Activated CD4-positive, alpha-beta T cell treated with anti-CD3 and anti-CD28 coated beads for 36 hours (primary cell): ENCODE results near the gene NPIPB2. TPM values are rescaled to one million over a fixed set of nuclear protein-coding genes. Genes with fewer than 3 reads are reported as not detected.
"Not testable (repeated sequence)": the region's sequence is repeated elsewhere in the genome, so short reads cannot be mapped to it uniquely, and the experiment has no call there.

Source experiments
- ATAC-seq: fragments of 200-7000 bp; cut with Tn5 transposase; one replicate; pipeline ENCODE4 v1.10.0; 2021; ENCODE audit warnings: mild to moderate bottlenecking, moderate library complexity
- CTCF ChIA-PET: fragments of 350-600 bp; sonication (Branson Sonifier 250); formaldehyde crosslinking; loops from one replicate; lab custom pipeline; 2021; ENCODE audit warnings: antibody characterized with exemption; lab: Charles Lee
- POLR2A ChIA-PET: fragments of 350-600 bp; sonication (Branson Sonifier 250); formaldehyde crosslinking; loops from one replicate; lab custom pipeline; 2021; ENCODE audit warnings: antibody characterized with exemption, inconsistent platforms; lab: Charles Lee
- DNase-seq: peaks from one replicate; pipeline ENCODE4 v3.0.0-alpha.2; 2020
- H3K27ac Mint-ChIP-seq: one replicate; pipeline ENCODE4 v1.8.0; 2021; ENCODE audit warnings: mixed read lengths
- H3K27me3 Mint-ChIP-seq: one replicate; pipeline ENCODE4 v1.8.0; 2021; ENCODE audit warnings: mixed read lengths
- H3K36me3 Mint-ChIP-seq: one replicate; pipeline ENCODE4 v1.8.0; 2021; ENCODE audit warnings: low read depth, mixed read lengths
- H3K4me1 Mint-ChIP-seq: one replicate; pipeline ENCODE4 v1.8.0; 2021; ENCODE audit warnings: mixed read lengths
- H3K4me3 Mint-ChIP-seq: one replicate; pipeline ENCODE4 v1.8.0; 2021; ENCODE audit warnings: mild to moderate bottlenecking, moderate library complexity, mixed read lengths
- H3K9me3 Mint-ChIP-seq: one replicate; pipeline ENCODE4 v1.8.0; 2021; ENCODE audit warnings: low read depth, mixed read lengths
- intact Hi-C, 2 experiments: fragments of 100-400 bp; cut with DNase I in 1 of 2; cut with micrococcal nuclease in 1 of 2; formaldehyde crosslinking; loops; one replicate each; pipeline versions ENCODE4 v1.14.2 to v1.15.1; 2022 to 2024; cut with DNase I, micrococcal nuclease
- total RNA-seq, 2 experiments: library from RNA; stranded (reverse); gene quantifications; one replicate each; pipeline ENCODE4 v1.2.3, GENCODE V29; 2021

Gene NPIPB2
- total RNA-seq, 2 experiments from 2014 or later: 7.2 to 12.5 TPM

GRCh38 chr16:11957591-11958395 is 15.9 kb upstream of the NPIPB2 start:
- Mint-ChIP-seq H3K27me3 (no peaks in the 10 kb centered on the region), H3K4me3 (no peak overlapping the region), H3K27ac (no peak overlapping the region), H3K36me3 (no peaks in the 10 kb centered on the region), H3K4me1 (no peaks in the 10 kb centered on the region), H3K9me3 (no peaks in the 10 kb centered on the region)
- ATAC-seq (no peak), DNase-seq (no peak)
- ChIA-PET POLR2A (no interaction called here), CTCF (interaction anchor here (0.6 to 0.7 kb wide), 3 partner anchors 15 to 1864 kb away, joined by 3 read pairs; no protein-coding TSS in a partner anchor)
- intact Hi-C loops: no loop called here

GRCh38 chr16:11956558-11956957 is 14.7 kb upstream of the NPIPB2 start:
- H3K4me3 Mint-ChIP-seq: no peak overlapping the region
- CTCF ChIA-PET: no interaction called here
- no peaks in the 10 kb centered on the region for H3K36me3 Mint-ChIP-seq
- intact Hi-C loops: no loop called here
- ATAC-seq: no peak
- DNase-seq: no peak
- POLR2A ChIA-PET: no interaction called here
- H3K27me3 Mint-ChIP-seq: no peaks in the 10 kb centered on the region
- no peaks in the 10 kb centered on the region for H3K4me1 Mint-ChIP-seq
- H3K9me3 Mint-ChIP-seq: no peaks in the 10 kb centered on the region
- H3K27ac Mint-ChIP-seq: no peak overlapping the region

DNA sequence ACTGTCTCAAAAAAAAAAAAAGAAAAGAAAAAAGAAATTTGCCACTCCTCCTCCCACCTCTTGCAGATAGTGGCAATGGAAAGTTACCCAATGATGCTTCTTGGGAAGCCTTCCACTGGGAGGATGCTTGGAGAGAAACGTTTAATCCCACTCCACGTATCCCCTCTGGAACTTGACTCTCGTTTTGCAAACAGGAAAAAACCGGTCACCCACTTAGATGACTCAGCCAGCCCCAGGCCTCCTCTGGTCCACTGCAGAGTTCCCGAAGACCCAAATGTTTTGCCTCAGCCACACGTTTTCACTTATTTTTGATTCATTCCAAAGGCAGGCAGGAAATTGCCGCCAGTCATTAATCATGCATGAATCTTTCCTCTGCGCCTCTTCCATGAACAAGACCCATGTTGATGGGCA is 13.9 kb upstream of the NPIPB2 start:
- H3K4me3 Mint-ChIP-seq: no peak overlapping the region
- H3K27me3 Mint-ChIP-seq: no peaks in the 10 kb centered on the region
- DNase-seq: no peak
- H3K36me3 Mint-ChIP-seq: no peaks in the 10 kb centered on the region
- ATAC-seq: no peak
- intact Hi-C loops: no loop called here
- H3K4me1 Mint-ChIP-seq: no peaks in the 10 kb centered on the region
- no peak overlapping the region for H3K27ac Mint-ChIP-seq
- H3K9me3 Mint-ChIP-seq: no peaks in the 10 kb centered on the region
- ChIA-PET CTCF (interaction anchor here (0.6 kb wide), 1 partner anchor 1100 kb away, joined by 3 read pairs; no protein-coding TSS in a partner anchor), POLR2A (no interaction called here)

GRCh38 chr16:11953576-11953975 is 11.7 kb upstream of the NPIPB2 start:
- DNase-seq, H3K27ac Mint-ChIP-seq, H3K36me3 Mint-ChIP-seq, intact Hi-C loops, H3K4me3 Mint-ChIP-seq, H3K9me3 Mint-ChIP-seq, H3K27me3 Mint-ChIP-seq, ATAC-seq, POLR2A ChIA-PET, H3K4me1 Mint-ChIP-seq: not testable (repeated sequence)
- CTCF ChIA-PET: interaction anchor here (1.0 kb wide), 1 partner anchor 115 kb away, joined by 3 read pairs; no protein-coding TSS in a partner anchor

DNA sequence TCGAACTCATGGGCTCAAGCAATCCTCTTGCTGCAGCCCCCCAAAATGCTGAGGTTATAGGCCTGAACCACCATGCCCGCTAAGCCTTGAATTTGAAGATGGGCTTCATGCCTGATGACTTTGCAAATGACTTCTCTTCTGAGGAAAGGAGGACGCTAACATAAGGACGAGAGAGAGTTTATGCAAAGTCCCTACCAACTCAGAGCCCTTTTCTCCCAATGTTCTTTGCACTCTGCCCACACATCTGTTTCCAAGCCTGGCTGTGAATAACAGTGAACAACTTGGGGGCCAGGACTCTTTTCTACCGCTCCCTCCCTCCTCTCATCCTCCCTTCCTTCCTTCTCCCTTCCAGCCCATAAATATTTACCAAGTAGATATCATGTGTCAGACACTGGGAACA is 8.5 kb upstream of the NPIPB2 start:
- Mint-ChIP-seq H3K9me3 (no peaks in the 10 kb centered on the region), H3K27me3 (no peaks in the 10 kb centered on the region), H3K36me3 (no peaks in the 10 kb centered on the region), H3K27ac (no peak overlapping the region), H3K4me1 (no peaks in the 10 kb centered on the region), H3K4me3 (no peak overlapping the region)
- CTCF ChIA-PET: no interaction called here
- DNase-seq (no peak), ATAC-seq (no peak)
- POLR2A ChIA-PET: no interaction called here
- intact Hi-C loops: no loop called here

- CTCF ChIA-PET: interaction anchor here (0.6 to 1.9 kb wide), 7 partner anchors 114 to 553 kb away, joined by 3 to 15 read pairs (median 3); no protein-coding TSS in a partner anchor
- DNase-seq (peak; percentile 25), ATAC-seq (peak; percentile 69)
- Mint-ChIP-seq H3K4me3 (no peak overlapping the region), H3K27me3 (no peaks in the 10 kb centered on the region), H3K9me3 (no peaks in the 10 kb centered on the region), H3K4me1 (no peaks in the 10 kb centered on the region), H3K36me3 (no peaks in the 10 kb centered on the region), H3K27ac (no peak overlapping the region)
- POLR2A ChIA-PET: no interaction called here
- intact Hi-C loops: loop anchor here (1.0 kb wide), 2 partner anchors 118 to 119 kb away; no protein-coding TSS in a partner anchor
Measured at GRCh38 chr16:11949527-11949926, 7.7 kb upstream of the NPIPB2 start.

DNA sequence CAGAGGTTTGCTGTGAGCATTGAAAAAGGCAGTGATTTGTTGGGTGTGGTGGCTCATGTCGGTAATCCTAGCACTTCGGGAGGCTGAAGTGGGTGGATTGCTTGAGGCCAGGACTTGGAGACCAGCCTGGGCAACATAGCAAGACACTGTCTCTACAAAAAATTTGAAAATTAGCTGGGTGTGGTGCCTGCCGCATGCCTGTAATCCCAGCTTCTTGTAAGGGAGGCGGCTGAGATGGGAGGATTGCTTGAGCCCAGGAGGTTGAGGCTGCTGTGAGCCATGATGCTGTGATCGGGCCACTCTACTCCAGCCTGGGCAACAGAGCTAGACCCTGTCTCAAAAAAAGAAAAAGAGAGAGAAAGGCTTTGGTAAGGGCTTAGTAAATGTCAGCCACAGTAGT is 7.0 kb upstream of the NPIPB2 start:
- intact Hi-C loops: loop anchor here (1.0 kb wide), 2 partner anchors 118 to 119 kb away; no protein-coding TSS in a partner anchor
- Mint-ChIP-seq H3K9me3 (no peaks in the 10 kb centered on the region), H3K4me1 (no peaks in the 10 kb centered on the region), H3K36me3 (no peaks in the 10 kb centered on the region), H3K27ac (no peak overlapping the region), H3K4me3 (no peak overlapping the region), H3K27me3 (no peaks in the 10 kb centered on the region)
- ChIA-PET CTCF (interaction anchor here (0.6 to 1.9 kb wide), 8 partner anchors 115 to 552 kb away, joined by 3 to 15 read pairs (median 3); no protein-coding TSS in a partner anchor), POLR2A (no interaction called here)
- DNase-seq (no peak), ATAC-seq (no peak)

- ChIA-PET CTCF (interaction anchor here (0.8 to 1.0 kb wide), 2 partner anchors 122 to 488 kb away, joined by 4 read pairs; no protein-coding TSS in a partner anchor), POLR2A (no interaction called here)
- Mint-ChIP-seq H3K27ac (no peak overlapping the region), H3K9me3 (no peaks in the 10 kb centered on the region), H3K4me3 (no peak overlapping the region), H3K36me3 (no peaks in the 10 kb centered on the region), H3K4me1 (no peaks in the 10 kb centered on the region), H3K27me3 (no peaks in the 10 kb centered on the region)
- ATAC-seq (no peak), DNase-seq (no peak)
- intact Hi-C loops: no loop called here
Measured at GRCh38 chr16:11946433-11946832, 4.6 kb upstream of the NPIPB2 start.

DNA sequence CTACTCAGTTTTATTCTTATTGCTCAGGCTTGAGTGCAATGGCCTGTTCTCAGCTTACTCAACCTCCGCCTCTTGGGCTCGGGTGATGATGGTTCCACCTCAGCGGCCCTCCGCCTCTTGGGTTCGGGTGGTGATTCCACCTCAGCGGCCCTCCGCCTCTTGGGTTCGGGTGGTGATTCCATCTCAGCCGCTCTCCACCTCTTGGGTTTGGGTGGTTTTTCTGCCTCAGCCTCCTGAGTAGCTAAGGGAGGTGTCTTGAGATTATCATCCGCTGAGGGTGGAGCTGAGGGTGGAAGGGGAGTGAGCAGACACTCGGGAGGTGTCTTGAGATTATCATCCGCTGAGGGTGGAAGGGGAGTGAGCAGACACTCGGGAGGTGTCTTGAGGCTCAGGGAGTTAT is 14.5 kb downstream of the NPIPB2 start:
- H3K4me3 Mint-ChIP-seq, DNase-seq, CTCF ChIA-PET, H3K4me1 Mint-ChIP-seq, H3K27me3 Mint-ChIP-seq, intact Hi-C loops, ATAC-seq, POLR2A ChIA-PET, H3K9me3 Mint-ChIP-seq, H3K36me3 Mint-ChIP-seq, H3K27ac Mint-ChIP-seq: not testable (repeated sequence)

DNA sequence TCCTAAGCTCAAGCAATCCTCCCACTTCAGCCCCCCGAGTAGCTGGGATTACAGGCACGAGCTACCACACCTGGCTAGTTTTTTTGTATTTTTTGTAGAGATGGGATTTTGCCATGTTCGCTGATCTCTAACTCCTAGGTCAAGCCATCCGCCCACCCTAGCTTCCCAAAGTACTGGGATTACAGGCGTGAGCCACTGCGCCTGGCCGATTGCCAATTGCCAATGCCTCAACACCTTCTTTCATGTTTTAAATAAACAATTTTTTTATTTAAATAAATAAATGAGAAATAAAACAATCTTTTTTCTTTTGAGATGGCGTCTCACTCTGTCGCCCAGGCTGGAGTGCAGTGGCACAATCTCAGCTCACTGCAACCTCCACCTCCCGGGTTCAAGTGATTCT is 17.8 kb downstream of the NPIPB2 start:
- ATAC-seq, H3K9me3 Mint-ChIP-seq, CTCF ChIA-PET, H3K4me1 Mint-ChIP-seq, H3K27me3 Mint-ChIP-seq, POLR2A ChIA-PET, H3K27ac Mint-ChIP-seq, DNase-seq, H3K4me3 Mint-ChIP-seq, intact Hi-C loops, H3K36me3 Mint-ChIP-seq: not testable (repeated sequence)

DNA sequence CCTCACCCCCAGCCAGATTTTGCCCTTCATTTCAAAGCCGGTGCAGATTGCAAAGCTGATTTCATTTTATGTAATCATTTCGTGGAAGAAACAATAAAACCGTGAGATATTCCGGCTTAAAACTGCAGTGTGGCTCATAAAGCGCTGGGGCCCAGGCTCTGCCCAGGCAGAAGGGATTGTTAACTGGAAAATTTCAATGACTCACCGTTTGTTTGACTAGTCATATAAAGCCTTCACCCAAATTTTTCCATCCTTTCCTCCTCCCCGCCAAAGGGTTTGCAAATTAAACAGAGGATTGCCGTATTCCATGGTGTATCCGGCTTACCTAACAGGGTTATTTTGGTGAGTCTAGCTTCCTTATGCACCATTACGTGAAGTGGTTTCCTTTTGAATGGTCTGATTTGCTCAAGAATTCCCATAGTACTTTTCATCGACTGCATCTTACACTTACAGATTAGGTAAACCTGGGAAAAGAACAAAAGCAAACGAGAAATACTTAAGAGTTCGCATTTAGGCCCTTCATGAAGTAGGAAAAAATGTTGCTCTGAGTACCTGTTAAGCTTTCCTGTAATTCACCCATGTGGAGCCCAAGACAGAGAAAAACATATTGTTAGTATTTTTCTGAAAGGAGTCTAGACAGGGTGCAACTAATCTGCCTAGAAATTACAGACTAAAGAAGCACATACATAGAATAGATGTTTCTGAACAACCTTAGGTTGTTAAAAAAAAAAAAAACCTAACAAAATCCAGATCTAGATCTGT is 25.1 kb downstream of the NPIPB2 start:
- Mint-ChIP-seq H3K4me3 (peak overlapping the region; percentile 85), H3K9me3 (no peaks in the 10 kb centered on the region), H3K27me3 (no peaks in the 10 kb centered on the region), H3K36me3 (peaks cover 26% of the 10 kb centered on the region), H3K27ac (peak overlapping the region; percentile 89), H3K4me1 (peaks cover 30% of the 10 kb centered on the region)
- intact Hi-C loops: loop anchor here (1.0 to 10.0 kb wide), 14 partner anchors 60 to 972 kb away; partner anchors contain the start of genes SNX29 (in 2 of the 2), CLEC16A (in 1 of the 2), CPPED1 (in 1 of the 2) and LITAF (in 1 of the 2)
- DNase-seq (no peak), ATAC-seq (no peak)
- ChIA-PET CTCF (interaction anchor here (0.6 to 1.2 kb wide), 2 partner anchors 20 to 56 kb away, joined by 3 to 5 read pairs; no protein-coding TSS in a partner anchor), POLR2A (interaction anchor here (1.2 kb wide), 1 partner anchor 619 kb away, joined by 3 read pairs; no protein-coding TSS in a partner anchor)
